Measurements from ENCODE around the gene TRMT6. TPM values are rescaled to one million over a fixed set of nuclear protein-coding genes. Genes with fewer than 3 reads are reported as not detected.

Gene TRMT6
- total RNA-seq, 4 donors from 2014 or later, result 16.5 to 27.5 (median 19.0) TPM

GRCh38 chr20:5979801-5980200, 29.5 kb upstream of the TRMT6 start:
- Histone ChIP-seq H3K4me1 (no peaks in the 10 kb centered on the region), H3K27ac (no peak overlapping the region), H3K36me3 (peaks cover 0 to 22% of the 10 kb centered on the region in 2 donors), H3K27me3 (no peaks in the 10 kb centered on the region), H3K9me3 (no peaks in the 10 kb centered on the region), H3K4me3 (no peak overlapping the region)
- TF ChIP-seq, protein P1, sequence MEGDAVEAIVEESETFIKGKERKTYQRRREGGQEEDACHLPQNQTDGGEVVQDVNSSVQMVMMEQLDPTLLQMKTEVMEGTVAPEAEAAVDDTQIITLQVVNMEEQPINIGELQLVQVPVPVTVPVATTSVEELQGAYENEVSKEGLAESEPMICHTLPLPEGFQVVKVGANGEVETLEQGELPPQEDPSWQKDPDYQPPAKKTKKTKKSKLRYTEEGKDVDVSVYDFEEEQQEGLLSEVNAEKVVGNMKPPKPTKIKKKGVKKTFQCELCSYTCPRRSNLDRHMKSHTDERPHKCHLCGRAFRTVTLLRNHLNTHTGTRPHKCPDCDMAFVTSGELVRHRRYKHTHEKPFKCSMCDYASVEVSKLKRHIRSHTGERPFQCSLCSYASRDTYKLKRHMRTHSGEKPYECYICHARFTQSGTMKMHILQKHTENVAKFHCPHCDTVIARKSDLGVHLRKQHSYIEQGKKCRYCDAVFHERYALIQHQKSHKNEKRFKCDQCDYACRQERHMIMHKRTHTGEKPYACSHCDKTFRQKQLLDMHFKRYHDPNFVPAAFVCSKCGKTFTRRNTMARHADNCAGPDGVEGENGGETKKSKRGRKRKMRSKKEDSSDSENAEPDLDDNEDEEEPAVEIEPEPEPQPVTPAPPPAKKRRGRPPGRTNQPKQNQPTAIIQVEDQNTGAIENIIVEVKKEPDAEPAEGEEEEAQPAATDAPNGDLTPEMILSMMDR (IDR thresholded peaks at IDR 0.05 in 4 of 5, conservative IDR thresholded peaks at IDR 0.05 in 1 of 5), result no peak
- no peak for TF ChIP-seq POLR2A (IDR thresholded peaks at IDR 0.05)
- intact Hi-C loops (cut with DNase I; ENCODE audit: low total_unique reads), result no loop called here
- no peak for ATAC-seq
- DNase-seq, result no peak
- in situ Hi-C loops (cut with MboI; ENCODE audit: low sequenced_read_pairs in 4 of 4), result no loop called here

- H3K9me3 ChIP-seq, result no peaks in the 10 kb centered on the region
- intact Hi-C loops (cut with DNase I; ENCODE audit: low total_unique reads) (no loop called here), in situ Hi-C loops (cut with MboI; ENCODE audit: low sequenced_read_pairs in 4 of 4) (no loop called here)
- H3K4me3 ChIP-seq, result no peak overlapping the region
- H3K4me1 ChIP-seq, result no peaks in the 10 kb centered on the region
- TF ChIP-seq POLR2A (IDR thresholded peaks at IDR 0.05), result no peak
- TF ChIP-seq, protein P1 (IDR thresholded peaks at IDR 0.05 in 4 of 5, conservative IDR thresholded peaks at IDR 0.05 in 1 of 5), result no peak
- no peaks in the 10 kb centered on the region for H3K27me3 ChIP-seq
- H3K36me3 ChIP-seq, result peaks cover 0 to 37% of the 10 kb centered on the region in 2 donors
- no peak for ATAC-seq
- no peak for DNase-seq
- no peak overlapping the region for H3K27ac ChIP-seq
Observed at GRCh38 chr20:5977975-5978374, 27.6 kb upstream of the TRMT6 start.

GRCh38 chr20:5977223-5977622, 26.9 kb upstream of the TRMT6 start:
- H3K27ac ChIP-seq, result no peak overlapping the region
- ATAC-seq, result no peak
- H3K4me3 ChIP-seq, result no peak overlapping the region
- in situ Hi-C loops (cut with MboI; ENCODE audit: low sequenced_read_pairs in 4 of 4) (no loop called here), intact Hi-C loops (cut with DNase I; ENCODE audit: low total_unique reads) (no loop called here)
- no peaks in the 10 kb centered on the region for H3K27me3 ChIP-seq
- H3K9me3 ChIP-seq, result no peaks in the 10 kb centered on the region
- peaks cover 0 to 42% of the 10 kb centered on the region in 2 donors for H3K36me3 ChIP-seq
- TF ChIP-seq, protein P1 (IDR thresholded peaks at IDR 0.05 in 4 of 5, conservative IDR thresholded peaks at IDR 0.05 in 1 of 5), result no peak
- TF ChIP-seq POLR2A (IDR thresholded peaks at IDR 0.05), result no peak
- no peak for DNase-seq
- no peaks in the 10 kb centered on the region for H3K4me1 ChIP-seq

- H3K27me3 ChIP-seq, result no peaks in the 10 kb centered on the region
- H3K4me1 ChIP-seq, result no peaks in the 10 kb centered on the region
- in situ Hi-C loops (cut with MboI; ENCODE audit: low sequenced_read_pairs in 4 of 4) (no loop called here), intact Hi-C loops (cut with DNase I; ENCODE audit: low total_unique reads) (no loop called here)
- H3K36me3 ChIP-seq, result peaks cover 0 to 42% of the 10 kb centered on the region in 2 donors
- no peak for DNase-seq
- no peaks in the 10 kb centered on the region for H3K9me3 ChIP-seq
- H3K27ac ChIP-seq, result no peak overlapping the region
- H3K4me3 ChIP-seq, result no peak overlapping the region
- no peak for TF ChIP-seq POLR2A (IDR thresholded peaks at IDR 0.05)
- TF ChIP-seq, protein P1 (IDR thresholded peaks at IDR 0.05 in 4 of 5, conservative IDR thresholded peaks at IDR 0.05 in 1 of 5), result no peak
- ATAC-seq, result no peak
Observed at GRCh38 chr20:5975778-5976177, 25.4 kb upstream of the TRMT6 start.

DNA sequence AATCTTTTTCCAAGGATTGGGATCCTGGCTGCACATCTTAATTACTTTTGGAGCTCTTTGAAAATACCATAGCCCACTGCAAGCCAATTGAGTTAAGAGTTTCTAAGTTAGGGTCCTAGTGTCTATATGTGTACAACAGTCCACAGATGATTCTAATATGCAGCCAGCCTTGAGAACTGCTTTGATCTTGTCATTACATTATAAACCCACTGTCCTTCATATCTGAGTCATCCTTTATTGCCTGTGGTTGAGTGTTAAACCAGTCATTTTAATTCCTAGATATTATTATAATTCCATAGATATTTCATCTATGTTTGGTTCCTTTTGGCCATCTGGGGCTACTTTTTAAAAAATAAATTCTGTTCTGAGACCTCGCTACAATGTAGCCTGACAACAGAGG, 24.2 kb upstream of the TRMT6 start:
- TF ChIP-seq, protein P1 (IDR thresholded peaks at IDR 0.05 in 4 of 5, conservative IDR thresholded peaks at IDR 0.05 in 1 of 5), result no peak
- TF ChIP-seq POLR2A (IDR thresholded peaks at IDR 0.05), result no peak
- peaks cover 0 to 42% of the 10 kb centered on the region in 2 donors for H3K36me3 ChIP-seq
- DNase-seq (no peak), ATAC-seq (no peak)
- no peaks in the 10 kb centered on the region for H3K27me3 ChIP-seq
- intact Hi-C loops (cut with DNase I; ENCODE audit: low total_unique reads) (no loop called here), in situ Hi-C loops (cut with MboI; ENCODE audit: low sequenced_read_pairs in 4 of 4) (loop anchor here in 2 of 4 donors (25.0 kb wide), 2 partner anchors 113 to 412 kb away; no protein-coding TSS in a partner anchor)
- H3K4me1 ChIP-seq, result no peaks in the 10 kb centered on the region
- H3K4me3 ChIP-seq, result no peak overlapping the region
- H3K9me3 ChIP-seq, result no peaks in the 10 kb centered on the region
- H3K27ac ChIP-seq, result no peak overlapping the region
